Mononuclear cell (primary cell): Measurements from ENCODE around the gene ACOT9. TPM values are rescaled to one million over a fixed set of nuclear protein-coding genes. Genes with fewer than 3 reads are reported as not detected.
"Not testable (repeated sequence)": the region's sequence is repeated elsewhere in the genome, so short reads cannot be mapped to it uniquely, and the experiment has no call there.

Experiments
- H3K27me3 ChIP-seq: 2 replicates; pipeline ENCODE4 v1.6.0; 2011; ENCODE audit warnings: low read length, control low read depth; ENCODE audit not compliant: insufficient read depth
- H3K4me1 ChIP-seq: 2 replicates; pipeline ENCODE4 v1.5.1; 2011; ENCODE audit warnings: mild to moderate bottlenecking, low read length, control low read depth; ENCODE audit not compliant: insufficient read depth
- H3K4me3 ChIP-seq: 2 replicates; pipeline ENCODE4 v1.5.1; 2011; ENCODE audit warnings: mild to moderate bottlenecking, low read length, moderate library complexity
- H3K9me3 ChIP-seq: 2 replicates; pipeline ENCODE4 v1.5.1; 2011; ENCODE audit warnings: low read depth, mild to moderate bottlenecking, control low read depth, low read length
- total RNA-seq: library from RNA; depleted of rRNA; stranded (reverse); fragments of >200 nt; gene quantifications from one replicate; pipeline ENCODE4 v1.2.3, GENCODE V29; 2012

ACOT9 gene
- total RNA-seq, 1 donor, result 23.4 TPM

GRCh38 chrX:23776363-23776762, 33.3 kb upstream of the ACOT9 start:
- H3K9me3 ChIP-seq, result no peaks in the 10 kb centered on the region
- peaks cover 29% of the 10 kb centered on the region for H3K4me1 ChIP-seq
- no peak overlapping the region for H3K4me3 ChIP-seq
- H3K27me3 ChIP-seq, result no peaks in the 10 kb centered on the region

GRCh38 chrX:23773601-23774175, 30.6 kb upstream of the ACOT9 start:
- Histone ChIP-seq H3K9me3 (no peaks in the 10 kb centered on the region), H3K27me3 (no peaks in the 10 kb centered on the region), H3K4me3 (no peak overlapping the region), H3K4me1 (peaks cover 20% of the 10 kb centered on the region)

- not testable (repeated sequence) for H3K27me3 ChIP-seq, H3K4me3 ChIP-seq, H3K9me3 ChIP-seq
- peaks cover 20% of the 10 kb centered on the region for H3K4me1 ChIP-seq
These were observed 28.0 kb upstream of the ACOT9 start for GRCh38 chrX:23771086-23771485.

GRCh38 chrX:23770142-23770541, 27.1 kb upstream of the ACOT9 start:
- Histone ChIP-seq H3K4me3 (no peak overlapping the region), H3K27me3 (no peaks in the 10 kb centered on the region), H3K9me3 (no peaks in the 10 kb centered on the region), H3K4me1 (peaks cover 20% of the 10 kb centered on the region)

- no peaks in the 10 kb centered on the region for H3K4me1 ChIP-seq
- H3K9me3 ChIP-seq, result no peaks in the 10 kb centered on the region
- peak overlapping the region; percentile 13 for H3K4me3 ChIP-seq
- H3K27me3 ChIP-seq, result no peaks in the 10 kb centered on the region
These were observed 23.8 kb upstream of the ACOT9 start for GRCh38 chrX:23766650-23767551.

- Histone ChIP-seq H3K27me3 (no peaks in the 10 kb centered on the region), H3K9me3 (no peaks in the 10 kb centered on the region), H3K4me3 (no peak overlapping the region), H3K4me1 (no peaks in the 10 kb centered on the region)
These were observed 22.8 kb upstream of the ACOT9 start for GRCh38 chrX:23765868-23766267.

GRCh38 chrX:23765449-23765848, 22.4 kb upstream of the ACOT9 start:
- H3K9me3 ChIP-seq, result no peaks in the 10 kb centered on the region
- no peaks in the 10 kb centered on the region for H3K4me1 ChIP-seq
- no peak overlapping the region for H3K4me3 ChIP-seq

GRCh38 chrX:23764188-23764984, 21.3 kb upstream of the ACOT9 start:
- Histone ChIP-seq H3K9me3 (no peaks in the 10 kb centered on the region), H3K4me1 (no peaks in the 10 kb centered on the region), H3K4me3 (no peak overlapping the region), H3K27me3 (no peaks in the 10 kb centered on the region)

More at GRCh38 chrX:23765449-23765848, 22.4 kb upstream of the ACOT9 start:
- no peaks in the 10 kb centered on the region for H3K27me3 ChIP-seq

GRCh38 chrX:23759821-23760220, 16.7 kb upstream of the ACOT9 start:
- no peaks in the 10 kb centered on the region for H3K4me1 ChIP-seq

GRCh38 chrX:23756165-23756564, 13.1 kb upstream of the ACOT9 start:
- H3K4me3 ChIP-seq, result no peak overlapping the region

More at GRCh38 chrX:23759821-23760220, 16.7 kb upstream of the ACOT9 start:
- Histone ChIP-seq H3K9me3 (no peaks in the 10 kb centered on the region), H3K4me3 (no peak overlapping the region), H3K27me3 (no peaks in the 10 kb centered on the region)

GRCh38 chrX:23754664-23755063, 11.6 kb upstream of the ACOT9 start:
- H3K9me3 ChIP-seq, result no peaks in the 10 kb centered on the region
- no peaks in the 10 kb centered on the region for H3K27me3 ChIP-seq
- H3K4me3 ChIP-seq, result no peak overlapping the region
- H3K4me1 ChIP-seq, result no peaks in the 10 kb centered on the region

More at GRCh38 chrX:23756165-23756564, 13.1 kb upstream of the ACOT9 start:
- Histone ChIP-seq H3K4me1 (no peaks in the 10 kb centered on the region), H3K27me3 (no peaks in the 10 kb centered on the region), H3K9me3 (no peaks in the 10 kb centered on the region)

- no peak overlapping the region for H3K4me3 ChIP-seq
- no peaks in the 10 kb centered on the region for H3K9me3 ChIP-seq
- no peaks in the 10 kb centered on the region for H3K4me1 ChIP-seq
- H3K27me3 ChIP-seq, result no peaks in the 10 kb centered on the region
These were observed 9.8 kb upstream of the ACOT9 start for GRCh38 chrX:23752740-23753415.

GRCh38 chrX:23749576-23749975, 6.5 kb upstream of the ACOT9 start:
- no peaks in the 10 kb centered on the region for H3K27me3 ChIP-seq
- no peak overlapping the region for H3K4me3 ChIP-seq
- H3K9me3 ChIP-seq, result no peaks in the 10 kb centered on the region
- H3K4me1 ChIP-seq, result peaks cover 5% of the 10 kb centered on the region

- no peaks in the 10 kb centered on the region for H3K9me3 ChIP-seq
- no peak overlapping the region for H3K4me3 ChIP-seq
- peaks cover 5% of the 10 kb centered on the region for H3K4me1 ChIP-seq
- H3K27me3 ChIP-seq, result no peaks in the 10 kb centered on the region
These were observed 6.1 kb upstream of the ACOT9 start for GRCh38 chrX:23749129-23749528.
